Trophoblast cell (in vitro differentiated cells and primary cell): ENCODE results near the gene SLC30A3.

Experiments used
- DNase-seq, 2 donors: peaks; one replicate each; pipeline ENCODE4 v3.0.0-alpha.2; 2016
- H2AFZ ChIP-seq: 2 replicates; pipeline ENCODE4 v1.6.1; 2013; ENCODE audit warnings: low read length, moderate library complexity, mild to moderate bottlenecking; ENCODE audit not compliant: insufficient read depth, poor library complexity
- H2AK5ac ChIP-seq: 2 replicates; pipeline ENCODE4 v1.6.1; 2013; ENCODE audit warnings: mild to moderate bottlenecking, low read length
- H2BK120ac ChIP-seq: 2 replicates; pipeline ENCODE4 v1.6.1; 2013; ENCODE audit warnings: low read length, mild to moderate bottlenecking, moderate library complexity; ENCODE audit not compliant: insufficient read depth, poor library complexity
- H2BK12ac ChIP-seq: 2 replicates; pipeline ENCODE4 v1.6.1; 2013; ENCODE audit warnings: mild to moderate bottlenecking, low read length, moderate library complexity
- H2BK5ac ChIP-seq: 2 replicates; pipeline ENCODE4 v1.6.1; 2013; ENCODE audit warnings: low read length, low read depth, moderate library complexity, mild to moderate bottlenecking; ENCODE audit not compliant: poor library complexity
- H3K14ac ChIP-seq: 2 replicates; pipeline ENCODE4 v1.6.1; 2013; ENCODE audit warnings: mild to moderate bottlenecking, low read length
- H3K18ac ChIP-seq: 2 replicates; pipeline ENCODE4 v1.6.1; 2013; ENCODE audit warnings: mild to moderate bottlenecking, low read length
- H3K23ac ChIP-seq: 2 replicates; pipeline ENCODE4 v1.6.1; 2013; ENCODE audit warnings: low read length
- H3K27ac ChIP-seq: 2 replicates; pipeline ENCODE4 v1.5.1; 2013; ENCODE audit warnings: low read depth, mild to moderate bottlenecking, inconsistent platforms, low read length, moderate library complexity
- H3K27me3 ChIP-seq: 2 replicates; pipeline ENCODE4 v1.6.1; 2013; ENCODE audit warnings: inconsistent platforms, mild to moderate bottlenecking, low read length, moderate library complexity; ENCODE audit not compliant: insufficient read depth
- H3K36me3 ChIP-seq, 2 experiments: 1 replicate in 1 of 2; 2 replicates in 1 of 2; pipeline ENCODE4 v1.6.1; 2013; ENCODE audit warnings: low read length in 2 of 2, mild to moderate bottlenecking in 2 of 2, moderate library complexity in 1 of 2; ENCODE audit not compliant: insufficient read depth in 2 of 2, control insufficient read depth in 1 of 2
- H3K4ac ChIP-seq: 2 replicates; pipeline ENCODE4 v1.6.1; 2013; ENCODE audit warnings: low read depth, mild to moderate bottlenecking, low read length, moderate library complexity
- H3K4me1 ChIP-seq, 2 experiments: 1 replicate in 1 of 2; 2 replicates in 1 of 2; pipeline ENCODE4 v1.6.1; 2013; ENCODE audit warnings: low read length in 2 of 2, mild to moderate bottlenecking in 2 of 2, moderate library complexity in 1 of 2; ENCODE audit not compliant: insufficient read depth in 2 of 2, control insufficient read depth in 1 of 2
- H3K4me2 ChIP-seq: 2 replicates; pipeline ENCODE4 v1.6.1; 2013; ENCODE audit warnings: inconsistent platforms, mild to moderate bottlenecking, low read length, moderate library complexity
- H3K4me3 ChIP-seq: 2 replicates; pipeline ENCODE4 v1.5.1; 2013; ENCODE audit warnings: mild to moderate bottlenecking, low read depth, low read length, inconsistent platforms
- H3K79me1 ChIP-seq: one replicate; pipeline ENCODE4 v1.6.1; 2013; ENCODE audit warnings: low read length
- H3K79me2 ChIP-seq: 2 replicates; pipeline ENCODE4 v1.6.1; 2013; ENCODE audit warnings: low read length, mild to moderate bottlenecking; ENCODE audit not compliant: control insufficient read depth, insufficient read depth, poor library complexity
- H3K9ac ChIP-seq: 2 replicates; pipeline ENCODE4 v1.6.1; 2013; ENCODE audit warnings: mild to moderate bottlenecking, low read length
- H3K9me3 ChIP-seq: 2 replicates; pipeline ENCODE4 v1.6.1; 2013; ENCODE audit warnings: low read depth, mild to moderate bottlenecking, control low read depth, inconsistent platforms, low read length; ENCODE audit not compliant: insufficient read depth
- H4K12ac ChIP-seq: 2 replicates; pipeline ENCODE4 v1.6.1; 2013; ENCODE audit warnings: low read depth, mild to moderate bottlenecking, low read length, moderate library complexity
- H4K8ac ChIP-seq: 2 replicates; pipeline ENCODE4 v1.6.1; 2013; ENCODE audit warnings: low read depth, mild to moderate bottlenecking, low read length, moderate library complexity
- H4K91ac ChIP-seq: one replicate; pipeline ENCODE4 v1.6.1; 2013; ENCODE audit warnings: low read depth, mild to moderate bottlenecking, low read length, moderate library complexity
- WGBS: extraction: QIAGEN DNeasy Blood & Tissue Kit; methylation state at CpG from one replicate; pipeline ENCODE4 v1.1.7; 2013; ENCODE audit warnings: missing lambda C conversion rate; ENCODE audit not compliant: insufficient read length, insufficient coverage; ENCODE audit errors: extremely low coverage; 5-methylcytosine and 5-hydroxymethylcytosine counted together

SLC30A3 gene

GRCh38 chr2:27307545-27308358 lies 44.9 kb upstream of the SLC30A3 start:
- H3K4me1 ChIP-seq = peaks cover 4 to 10% of the 10 kb centered on the region in 2 experiments
- no peak overlapping the region for H3K9ac ChIP-seq
- no peak overlapping the region for H3K4me3 ChIP-seq
- H3K79me2 ChIP-seq = no peaks in the 10 kb centered on the region
- peaks cover 31% of the 10 kb centered on the region for H3K27me3 ChIP-seq
- H2BK5ac ChIP-seq = no peak overlapping the region
- no peak overlapping the region for H2BK12ac ChIP-seq
- no peak overlapping the region for H4K91ac ChIP-seq
- no peak overlapping the region for H3K27ac ChIP-seq
- no CpG with 5 or more reads among the region's 75 CpGs for WGBS
- H3K4me2 ChIP-seq = peak overlapping the region; percentile 42
- no peak overlapping the region for H2BK120ac ChIP-seq
- no peak overlapping the region for H4K8ac ChIP-seq
- H4K12ac ChIP-seq = no peak overlapping the region
- peaks cover 8% of the 10 kb centered on the region for H3K9me3 ChIP-seq
- H3K79me1 ChIP-seq = no peaks in the 10 kb centered on the region
- no peak overlapping the region for H3K14ac ChIP-seq
- no peak for DNase-seq
- H3K4ac ChIP-seq = no peak overlapping the region
- H3K36me3 ChIP-seq = peaks cover 3 to 11% of the 10 kb centered on the region in 2 experiments
- H3K18ac ChIP-seq = no peak overlapping the region
- no peak overlapping the region for H2AFZ ChIP-seq
- H2AK5ac ChIP-seq = no peak overlapping the region
- no peak overlapping the region for H3K23ac ChIP-seq

- peaks cover 3 to 11% of the 10 kb centered on the region in 2 experiments for H3K36me3 ChIP-seq
- no CpG with 5 or more reads among the region's 14 CpGs for WGBS
- H3K4me3 ChIP-seq = no peak overlapping the region
- no peak overlapping the region for H2AFZ ChIP-seq
- H3K23ac ChIP-seq = no peak overlapping the region
- no peak overlapping the region for H3K27ac ChIP-seq
- H3K27me3 ChIP-seq = peaks cover 31% of the 10 kb centered on the region
- H2BK5ac ChIP-seq = no peak overlapping the region
- H4K91ac ChIP-seq = no peak overlapping the region
- H3K4me2 ChIP-seq = no peak overlapping the region
- H3K79me2 ChIP-seq = no peaks in the 10 kb centered on the region
- H2AK5ac ChIP-seq = no peak overlapping the region
- H4K12ac ChIP-seq = no peak overlapping the region
- H3K9ac ChIP-seq = no peak overlapping the region
- DNase-seq = no peak
- peaks cover 8% of the 10 kb centered on the region for H3K9me3 ChIP-seq
- no peak overlapping the region for H3K14ac ChIP-seq
- no peaks in the 10 kb centered on the region for H3K79me1 ChIP-seq
- peaks cover 0 to 10% of the 10 kb centered on the region in 2 experiments for H3K4me1 ChIP-seq
- no peak overlapping the region for H4K8ac ChIP-seq
- H3K18ac ChIP-seq = no peak overlapping the region
- no peak overlapping the region for H2BK12ac ChIP-seq
- no peak overlapping the region for H2BK120ac ChIP-seq
- no peak overlapping the region for H3K4ac ChIP-seq
Observed at GRCh38 chr2:27307287-27307544, 44.4 kb upstream of the SLC30A3 start.

DNA sequence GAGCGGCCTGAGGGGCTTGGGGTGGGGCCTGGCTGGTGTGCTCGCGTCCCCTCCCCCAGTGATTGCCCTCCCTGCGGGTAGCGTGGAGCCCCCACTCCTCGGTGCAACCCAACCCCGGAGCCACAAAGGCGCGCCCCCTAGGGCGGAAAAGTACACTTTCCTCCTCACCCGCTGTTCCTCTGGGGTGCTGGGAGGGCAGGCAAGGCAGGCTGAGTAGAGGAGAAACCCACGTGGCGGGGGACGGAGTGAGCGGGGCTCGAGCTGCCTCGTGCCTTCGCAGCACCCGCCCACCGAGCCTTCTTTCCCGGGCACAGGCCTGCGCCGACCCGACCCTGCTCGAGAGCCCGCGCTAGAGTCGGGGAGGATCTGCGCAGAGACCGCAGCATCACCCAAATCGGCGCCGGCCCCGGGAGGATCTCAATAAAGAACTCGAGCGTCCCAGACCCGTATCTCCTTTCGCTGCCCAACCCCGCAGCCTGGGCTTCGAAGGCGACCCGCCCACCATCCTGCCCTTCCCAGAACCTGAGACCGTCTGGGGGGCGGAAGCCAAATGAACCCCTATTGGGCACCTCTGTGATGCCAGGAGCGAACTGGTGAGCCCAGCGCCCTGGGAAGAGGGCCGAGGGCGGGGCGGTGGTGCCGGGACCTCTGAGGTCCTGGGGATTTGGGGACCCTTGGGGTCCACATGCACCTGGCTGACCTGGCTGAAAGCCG lies 43.9 kb upstream of the SLC30A3 start:
- no peak overlapping the region for H3K4me2 ChIP-seq
- H3K27me3 ChIP-seq = peaks cover 31% of the 10 kb centered on the region
- H4K8ac ChIP-seq = no peak overlapping the region
- no peaks in the 10 kb centered on the region for H3K79me2 ChIP-seq
- no peak overlapping the region for H2AK5ac ChIP-seq
- peaks cover 0 to 10% of the 10 kb centered on the region in 2 experiments for H3K4me1 ChIP-seq
- DNase-seq = no peak
- H4K12ac ChIP-seq = no peak overlapping the region
- H3K18ac ChIP-seq = no peak overlapping the region
- H3K79me1 ChIP-seq = no peaks in the 10 kb centered on the region
- no peak overlapping the region for H3K27ac ChIP-seq
- no peak overlapping the region for H3K14ac ChIP-seq
- no peak overlapping the region for H3K4ac ChIP-seq
- H2BK5ac ChIP-seq = no peak overlapping the region
- no peak overlapping the region for H3K23ac ChIP-seq
- peaks cover 8% of the 10 kb centered on the region for H3K9me3 ChIP-seq
- H3K9ac ChIP-seq = no peak overlapping the region
- H2BK12ac ChIP-seq = no peak overlapping the region
- peaks cover 3 to 8% of the 10 kb centered on the region in 2 experiments for H3K36me3 ChIP-seq
- WGBS = no CpG with 5 or more reads among the region's 51 CpGs
- no peak overlapping the region for H2AFZ ChIP-seq
- H3K4me3 ChIP-seq = no peak overlapping the region
- no peak overlapping the region for H4K91ac ChIP-seq
- no peak overlapping the region for H2BK120ac ChIP-seq

- no peaks in the 10 kb centered on the region for H3K79me2 ChIP-seq
- no CpG with 5 or more reads among the region's 26 CpGs for WGBS
- H4K91ac ChIP-seq = no peak overlapping the region
- no peak overlapping the region for H4K12ac ChIP-seq
- no peak overlapping the region for H3K14ac ChIP-seq
- H3K9ac ChIP-seq = no peak overlapping the region
- H3K4ac ChIP-seq = no peak overlapping the region
- H2BK120ac ChIP-seq = no peak overlapping the region
- H4K8ac ChIP-seq = no peak overlapping the region
- no peak overlapping the region for H2AFZ ChIP-seq
- H3K4me2 ChIP-seq = no peak overlapping the region
- DNase-seq = no peak
- H3K27ac ChIP-seq = no peak overlapping the region
- H2AK5ac ChIP-seq = no peak overlapping the region
- H3K27me3 ChIP-seq = peaks cover 31% of the 10 kb centered on the region
- peaks cover 0 to 10% of the 10 kb centered on the region in 2 experiments for H3K4me1 ChIP-seq
- no peak overlapping the region for H3K23ac ChIP-seq
- H2BK12ac ChIP-seq = no peak overlapping the region
- H3K18ac ChIP-seq = no peak overlapping the region
- no peaks in the 10 kb centered on the region for H3K79me1 ChIP-seq
- peaks cover 6% of the 10 kb centered on the region for H3K9me3 ChIP-seq
- H3K36me3 ChIP-seq = peaks cover 3% of the 10 kb centered on the region in 2 experiments
- H2BK5ac ChIP-seq = no peak overlapping the region
- no peak overlapping the region for H3K4me3 ChIP-seq
Observed at GRCh38 chr2:27306136-27306535, 43.3 kb upstream of the SLC30A3 start.
